HCT116 (cell line): ENCODE measurements around the gene ACACA. TPM values are rescaled to one million over a fixed set of nuclear protein-coding genes. Genes with fewer than 3 reads are reported as not detected.

Experiments used
- ATAC-seq: fragments of 200-7000 bp; cut with Tn5 transposase; 2 replicates; pipeline ENCODE4 v1.9.1; 2020; ENCODE audit warnings: mild to moderate bottlenecking, moderate library complexity
- BruUV-seq: library from RNA; stranded (reverse); fragments of 400-500 nt; replicated peaks from 2 replicates; lab custom pipeline; 2021; lab: Mats Ljungman, UMichigan
- CTCF ChIA-PET: fragments of 300-600 bp; sonication (Branson Sonifier 250); formaldehyde crosslinking; loops from one replicate; lab custom pipeline; 2021; ENCODE audit warnings: antibody characterized with exemption; lab: Charles Lee
- POLR2A ChIA-PET: fragments of 300-600, 350-600 bp; sonication (Branson Sonifier 250); formaldehyde crosslinking; loops from one replicate; lab custom pipeline; 2021; ENCODE audit warnings: antibody characterized with exemption; lab: Charles Lee
- RAD21 ChIA-PET, 2 experiments: fragments of 300-600 bp; sonication (Branson Sonifier 250); formaldehyde crosslinking; loops; one replicate each; lab custom pipeline; 2023; ENCODE audit warnings: low total read pairs in 2 of 2; ENCODE audit not compliant: uncharacterized antibody in 2 of 2, unreplicated experiment in 2 of 2, low non-redundant PET in 1 of 2; lab: Charles Lee
- DNase-seq: peaks from one replicate; pipeline ENCODE4 v3.0.0-alpha.2; 2010; ENCODE audit warnings: low read depth, low spot score
- H2AFZ ChIP-seq: fragments of 200-600 bp; shearing (Covaris generic), sonication (generic); 2 replicates; pipeline ENCODE4 v1.6.1; 2017; ENCODE audit warnings: low read depth, mixed run types, mixed read lengths, antibody characterized with exemption, low read length; ENCODE audit not compliant: poor library complexity, severe bottlenecking
- H3K27ac ChIP-seq: 2 replicates; pipeline ENCODE4 v1.5.1; 2012; ENCODE audit warnings: low read depth, low read length
- H3K27me3 ChIP-seq: fragments of 200-600 bp; sonication (generic); 2 replicates; pipeline ENCODE4 v1.6.1; 2016; ENCODE audit warnings: mixed run types, low read length, mixed read lengths; ENCODE audit not compliant: insufficient read depth
- H3K36me3 ChIP-seq, 2 experiments: fragments of 200-500 bp in 1 of 2; fragments of 200-600 bp in 1 of 2; sonication (Bioruptor generic) in 1 of 2; sonication (generic) in 1 of 2; 2 replicates each; pipeline versions ENCODE4 v1.5.1 to v1.6.1; 2014 to 2016; ENCODE audit warnings: low read length in 2 of 2, inconsistent platforms in 1 of 2, mixed read lengths in 1 of 2, mixed run types in 1 of 2; ENCODE audit not compliant: insufficient read depth in 2 of 2, control insufficient read depth in 1 of 2
- H3K4me1 ChIP-seq, 2 experiments: fragments of 200-600 bp in 1 of 2; sonication (generic) in 1 of 2; 2 replicates each; pipeline versions ENCODE4 v1.5.1 to v1.6.1; 2012 to 2017; ENCODE audit warnings: low read length in 2 of 2, inconsistent platforms in 1 of 2, mild to moderate bottlenecking in 1 of 2, mixed read lengths in 1 of 2, mixed run types in 1 of 2, moderate library complexity in 1 of 2; ENCODE audit not compliant: insufficient read depth in 2 of 2, control insufficient read depth in 1 of 2
- H3K4me2 ChIP-seq: fragments of 200-600 bp; sonication (generic); 2 replicates; pipeline ENCODE4 v1.6.1; 2017; ENCODE audit warnings: mixed run types, low read length, mixed read lengths
- H3K4me3 ChIP-seq, 2 experiments: fragments of 200-600 bp in 1 of 2; sonication (generic) in 1 of 2; replicated peaks in 1 of 2; 2 replicates each; pipeline ENCODE4 v1.5.1; 2011 to 2016; ENCODE audit warnings: low read length in 2 of 2, control low read depth in 1 of 2, low read depth in 1 of 2, mild to moderate bottlenecking in 1 of 2, mixed read lengths in 1 of 2, mixed run types in 1 of 2
- H3K79me2 ChIP-seq: fragments of 200-600 bp; sonication (generic); 2 replicates; pipeline ENCODE4 v1.6.1; 2017; ENCODE audit warnings: mild to moderate bottlenecking, mixed run types, low read length, moderate library complexity, mixed read lengths; ENCODE audit not compliant: insufficient read depth
- H3K9ac ChIP-seq: fragments of 200-600 bp; sonication (generic); 2 replicates; pipeline ENCODE4 v1.6.1; 2016; ENCODE audit warnings: low read length, mixed read lengths
- H3K9me2 ChIP-seq: fragments of 200-600 bp; sonication (generic), shearing (Covaris generic); 2 replicates; pipeline ENCODE4 v1.6.1; 2017; ENCODE audit warnings: mixed run types, mild to moderate bottlenecking, moderate library complexity; ENCODE audit not compliant: insufficient read depth
- H3K9me3 ChIP-seq, 2 experiments: fragments of 200-500 bp in 1 of 2; fragments of 200-600 bp in 1 of 2; sonication (Bioruptor generic) in 1 of 2; sonication (generic) in 1 of 2; 2 replicates each; pipeline ENCODE4 v1.6.1; 2014 to 2017; ENCODE audit warnings: low read length in 2 of 2, mixed read lengths in 2 of 2, inconsistent platforms in 1 of 2, low read depth in 1 of 2, mild to moderate bottlenecking in 1 of 2, mixed run types in 1 of 2, moderate library complexity in 1 of 2; ENCODE audit not compliant: control insufficient read depth in 1 of 2, insufficient read depth in 1 of 2
- H4K20me1 ChIP-seq: fragments of 200-600 bp; sonication (generic), shearing (Covaris generic); 2 replicates; pipeline ENCODE4 v1.6.1; 2017; ENCODE audit warnings: mixed run types, mild to moderate bottlenecking, moderate library complexity; ENCODE audit not compliant: insufficient read depth
- CEBPB ChIP-seq: IDR thresholded peaks from 2 replicates; pipeline ENCODE4 v1.6.1; 2012; ENCODE audit warnings: low read depth
- EGR1 ChIP-seq: IDR thresholded peaks from 2 replicates; pipeline ENCODE4 v1.6.1; 2012; ENCODE audit warnings: low read depth
- ELF1 ChIP-seq: IDR thresholded peaks from 2 replicates; pipeline ENCODE4 v1.6.1; 2012; ENCODE audit warnings: low read depth, borderline replicate concordance
- EZH2 ChIP-seq: fragments of 200-600 bp; sonication (generic); IDR thresholded peaks from 2 replicates; pipeline ENCODE4 v1.6.1; 2017; ENCODE audit warnings: antibody characterized with exemption, mixed run types
- FOSL1 ChIP-seq: IDR thresholded peaks from 2 replicates; pipeline ENCODE4 v1.6.1; 2012; ENCODE audit warnings: low read depth
- RAD21 ChIP-seq: IDR thresholded peaks from 2 replicates; pipeline ENCODE4 v1.6.1; 2012; ENCODE audit warnings: low read depth, mild to moderate bottlenecking
- SIN3A ChIP-seq: IDR thresholded peaks from 2 replicates; pipeline ENCODE4 v1.6.1; 2012; ENCODE audit warnings: low read depth
- SRF ChIP-seq: IDR thresholded peaks from 2 replicates; pipeline ENCODE4 v1.6.1; 2012; ENCODE audit warnings: low read depth
- TCF7L2 ChIP-seq: IDR thresholded peaks from 2 replicates; pipeline ENCODE4 v1.7.0; 2011; ENCODE audit warnings: borderline replicate concordance, inconsistent platforms; ENCODE audit not compliant: insufficient read depth, insufficient read length; ENCODE audit errors: extremely low read depth
- YY1 ChIP-seq: IDR thresholded peaks from 2 replicates; pipeline ENCODE4 v1.6.1; 2011; ENCODE audit warnings: low read length, low read depth, moderate library complexity, mild to moderate bottlenecking; ENCODE audit not compliant: insufficient replicate concordance; ENCODE audit errors: extremely low read depth
- ZFX ChIP-seq: fragments of 450-650 bp; IDR thresholded peaks from 2 replicates; pipeline ENCODE4 v1.6.1; 2017
- ZNF274 ChIP-seq: fragments of 200-500 bp; sonication (Bioruptor generic); IDR thresholded peaks from 2 replicates; pipeline ENCODE4 v1.6.1; 2014; ENCODE audit warnings: mild to moderate bottlenecking, low read depth, low read length, inconsistent platforms
- intact Hi-C: fragments of 100-400 bp; cut with micrococcal nuclease; formaldehyde crosslinking; loops from 2 replicates; pipeline ENCODE4 v1.10.0; 2022
- total RNA-seq: library from RNA; stranded (reverse); gene quantifications from one replicate; pipeline ENCODE4 v1.2.1, GENCODE V29; 2021; ENCODE audit not compliant: unreplicated experiment
- TF ChIP-seq, protein P1 (sequence below): IDR thresholded peaks from 2 replicates; pipeline ENCODE4 v1.6.1; 2011; ENCODE audit warnings: mild to moderate bottlenecking, low read length, moderate library complexity; ENCODE audit not compliant: insufficient replicate concordance; ENCODE audit errors: extremely low read depth
- TF ChIP-seq, protein P2 (sequence below): IDR thresholded peaks from 2 replicates; pipeline ENCODE4 v1.6.1; 2012
- TF ChIP-seq, protein P3 (sequence below), 3 experiments: fragments of 200-600 bp in 1 of 3; sonication (generic) in 1 of 3; IDR thresholded peaks in 2 of 3; conservative IDR thresholded peaks in 1 of 3; 2 replicates each; pipeline ENCODE4 v1.5.1; 2012 to 2017; ENCODE audit warnings: low read depth in 2 of 3, low read length in 2 of 3, antibody characterized with exemption in 1 of 3, borderline replicate concordance in 1 of 3, control low read depth in 1 of 3, mild to moderate bottlenecking in 1 of 3, mixed read lengths in 1 of 3, mixed run types in 1 of 3, moderate library complexity in 1 of 3; ENCODE audit not compliant: insufficient read depth in 1 of 3

The ACACA gene
- total RNA-seq, 1 experiment from 2014 or later, result 161 TPM

DNA sequence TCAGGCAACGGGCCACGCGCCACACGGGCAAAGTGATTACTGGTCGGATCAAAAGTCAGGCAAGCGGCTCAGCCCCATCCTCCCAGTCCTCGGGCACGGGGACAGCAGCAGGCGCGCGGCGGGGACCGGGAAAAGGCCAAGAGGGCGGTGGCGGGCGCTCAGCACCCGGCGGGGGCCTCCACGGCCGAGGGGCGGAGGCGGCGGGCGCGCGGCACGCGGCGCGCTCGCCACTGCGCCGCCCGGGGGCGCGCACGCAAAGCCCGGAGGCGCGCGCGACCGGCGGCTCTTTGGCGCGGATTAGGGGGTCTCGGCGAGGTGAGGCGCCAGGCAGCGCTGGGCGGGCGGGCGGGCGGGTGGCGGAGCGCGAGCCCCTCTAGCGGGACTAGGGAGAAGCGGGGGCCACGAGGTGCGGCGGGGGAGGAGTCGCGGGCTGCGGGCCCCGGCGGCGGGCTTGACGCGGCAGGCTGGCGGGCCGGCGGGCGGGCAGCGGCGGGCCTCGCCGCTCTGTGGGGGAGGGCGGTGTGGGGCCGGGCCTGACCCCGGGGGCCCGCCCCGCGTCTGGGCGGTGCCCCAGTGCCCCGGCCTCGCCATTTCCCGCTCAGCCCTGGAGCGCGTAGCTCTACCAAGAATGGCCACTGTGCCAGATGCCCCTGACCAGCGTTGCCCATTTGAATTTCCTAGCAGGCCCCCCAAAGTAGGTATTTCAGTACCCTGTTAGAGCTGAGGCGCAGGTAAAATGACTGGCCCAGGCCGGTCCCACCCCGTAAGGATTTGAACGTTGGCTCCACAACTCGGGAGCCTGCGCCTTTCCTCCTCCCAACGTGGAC, at the start of gene ACACA, which contains the start of gene TADA2A (continued):
- TF ChIP-seq TCF7L2 (peak; percentile 40), EGR1 (no peak)
- TF ChIP-seq, protein P1, sequence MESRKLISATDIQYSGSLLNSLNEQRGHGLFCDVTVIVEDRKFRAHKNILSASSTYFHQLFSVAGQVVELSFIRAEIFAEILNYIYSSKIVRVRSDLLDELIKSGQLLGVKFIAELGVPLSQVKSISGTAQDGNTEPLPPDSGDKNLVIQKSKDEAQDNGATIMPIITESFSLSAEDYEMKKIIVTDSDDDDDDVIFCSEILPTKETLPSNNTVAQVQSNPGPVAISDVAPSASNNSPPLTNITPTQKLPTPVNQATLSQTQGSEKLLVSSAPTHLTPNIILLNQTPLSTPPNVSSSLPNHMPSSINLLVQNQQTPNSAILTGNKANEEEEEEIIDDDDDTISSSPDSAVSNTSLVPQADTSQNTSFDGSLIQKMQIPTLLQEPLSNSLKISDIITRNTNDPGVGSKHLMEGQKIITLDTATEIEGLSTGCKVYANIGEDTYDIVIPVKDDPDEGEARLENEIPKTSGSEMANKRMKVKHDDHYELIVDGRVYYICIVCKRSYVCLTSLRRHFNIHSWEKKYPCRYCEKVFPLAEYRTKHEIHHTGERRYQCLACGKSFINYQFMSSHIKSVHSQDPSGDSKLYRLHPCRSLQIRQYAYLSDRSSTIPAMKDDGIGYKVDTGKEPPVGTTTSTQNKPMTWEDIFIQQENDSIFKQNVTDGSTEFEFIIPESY, result no peak

DNA sequence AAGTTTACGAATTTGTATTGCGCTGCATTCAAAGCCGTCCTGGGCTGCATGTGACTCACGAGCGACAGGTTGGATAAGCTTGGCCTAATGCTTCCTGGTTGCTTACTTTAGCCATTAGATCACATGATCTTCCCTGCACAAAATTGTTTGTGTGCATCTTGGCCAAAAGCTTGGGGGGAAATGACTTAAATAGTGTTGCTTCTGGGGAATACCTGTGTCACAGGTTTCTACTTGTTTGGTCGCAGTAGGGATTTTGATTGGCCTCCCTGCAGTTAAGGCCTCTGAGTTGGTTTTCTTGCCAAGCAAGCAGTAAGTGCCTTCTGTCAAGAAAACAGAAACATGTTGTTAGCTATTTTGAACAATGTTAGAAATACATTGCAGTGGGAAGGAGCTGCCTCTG, 43.5 kb upstream of the ACACA start:
- ChIA-PET POLR2A (no interaction called here), CTCF (interaction anchor here (1.5 kb wide), 1 partner anchor 12 kb away, joined by 5 read pairs; no protein-coding TSS in a partner anchor), RAD21 (no interaction called here)
- peaks cover 0 to 5% of the 10 kb centered on the region in 2 experiments; a peak in 1 of 4 replicates for H3K36me3 ChIP-seq
- no peaks in the 10 kb centered on the region for H3K79me2 ChIP-seq
- ATAC-seq, result no peak
- no peak overlapping the region for H2AFZ ChIP-seq
- no peak overlapping the region for H3K4me3 ChIP-seq
- H4K20me1 ChIP-seq, result no peaks in the 10 kb centered on the region
- no peak for DNase-seq
- H3K9ac ChIP-seq, result no peak overlapping the region
- H3K4me1 ChIP-seq, result peaks cover 34% of the 10 kb centered on the region in 2 experiments
- H3K27me3 ChIP-seq, result no peaks in the 10 kb centered on the region
- intact Hi-C loops, result no loop called here
- H3K4me2 ChIP-seq, result no peak overlapping the region
- no peak overlapping the region for H3K27ac ChIP-seq
- H3K9me3 ChIP-seq, result no peaks in the 10 kb centered on the region
- no peaks in the 10 kb centered on the region for H3K9me2 ChIP-seq
- no TSS peak for BruUV-seq
- TF ChIP-seq ZNF274 (no peak), ELF1 (no peak), YY1 (no peak), FOSL1 (no peak), ZFX (no peak), EGR1 (no peak), RAD21 (no peak), SIN3A (no peak), CEBPB (no peak), EZH2 (no peak), SRF (no peak)
- TF ChIP-seq, protein P2, sequence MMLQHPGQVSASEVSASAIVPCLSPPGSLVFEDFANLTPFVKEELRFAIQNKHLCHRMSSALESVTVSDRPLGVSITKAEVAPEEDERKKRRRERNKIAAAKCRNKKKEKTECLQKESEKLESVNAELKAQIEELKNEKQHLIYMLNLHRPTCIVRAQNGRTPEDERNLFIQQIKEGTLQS, result no peak
- TF ChIP-seq, protein P3, sequence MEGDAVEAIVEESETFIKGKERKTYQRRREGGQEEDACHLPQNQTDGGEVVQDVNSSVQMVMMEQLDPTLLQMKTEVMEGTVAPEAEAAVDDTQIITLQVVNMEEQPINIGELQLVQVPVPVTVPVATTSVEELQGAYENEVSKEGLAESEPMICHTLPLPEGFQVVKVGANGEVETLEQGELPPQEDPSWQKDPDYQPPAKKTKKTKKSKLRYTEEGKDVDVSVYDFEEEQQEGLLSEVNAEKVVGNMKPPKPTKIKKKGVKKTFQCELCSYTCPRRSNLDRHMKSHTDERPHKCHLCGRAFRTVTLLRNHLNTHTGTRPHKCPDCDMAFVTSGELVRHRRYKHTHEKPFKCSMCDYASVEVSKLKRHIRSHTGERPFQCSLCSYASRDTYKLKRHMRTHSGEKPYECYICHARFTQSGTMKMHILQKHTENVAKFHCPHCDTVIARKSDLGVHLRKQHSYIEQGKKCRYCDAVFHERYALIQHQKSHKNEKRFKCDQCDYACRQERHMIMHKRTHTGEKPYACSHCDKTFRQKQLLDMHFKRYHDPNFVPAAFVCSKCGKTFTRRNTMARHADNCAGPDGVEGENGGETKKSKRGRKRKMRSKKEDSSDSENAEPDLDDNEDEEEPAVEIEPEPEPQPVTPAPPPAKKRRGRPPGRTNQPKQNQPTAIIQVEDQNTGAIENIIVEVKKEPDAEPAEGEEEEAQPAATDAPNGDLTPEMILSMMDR (IDR thresholded peaks at IDR 0.05 in 2 of 3, conservative IDR thresholded peaks at IDR 0.05 in 1 of 3; ENCODE audit: borderline replicate concordance in 1 of 3, insufficient read depth in 1 of 3, low read depth in 2 of 3, low read length in 2 of 3), result no peak
- TF ChIP-seq, protein P1, result no peak
